ENCODE results near the gene DHX15. TPM values are rescaled to one million over a fixed set of nuclear protein-coding genes. Genes with fewer than 3 reads are reported as not detected.
A peak's percentile ranks its signal among the peaks of the same experiment; 100 is the strongest.

DHX15 gene
- total and polyA plus RNA-seq, 2 of the 13 experiments (the other 11 are each of a cell fraction or from before 2014, with no cell fraction given) = 92.9 to 165 TPM

- peak; percentile 91 for TF ChIP-seq ZFX (CRISPR knock-in tag; IDR thresholded peaks at IDR 0.05; ENCODE audit: low read depth)
- peak; percentile 83 to 85 for TF ChIP-seq POLR2A (IDR thresholded peaks at IDR 0.05; ENCODE audit: insufficient read depth in 1 of 2, low read depth in 2 of 2, low read length in 2 of 2)
- TF ChIP-seq HHEX (CRISPR knock-in tag; IDR thresholded peaks at IDR 0.05) = no peak
- peak; percentile 43; the same call in 1 of the 2 replicates for TF ChIP-seq ATF7-NPFF (CRISPR knock-in tag; IDR thresholded peaks at IDR 0.05; ENCODE audit: low read depth)
- no peak for TF ChIP-seq ZNF709 (CRISPR knock-in tag; IDR thresholded peaks at IDR 0.05)
- peak; percentile 78; the same call in 2 of the 3 replicates for TF ChIP-seq MXI1 (IDR thresholded peaks at IDR 0.05; ENCODE audit: borderline replicate concordance, low read depth, low read length)
- TF ChIP-seq GTF2F1 (IDR thresholded peaks at IDR 0.05; ENCODE audit: low read length) = 0 out of 2 replicates have a peak, but pooled peaks have one; percentile 37
- TF ChIP-seq RFX5 (IDR thresholded peaks at IDR 0.05; ENCODE audit: low read depth, low read length) = peak; percentile 23; the same call in 1 of the 2 replicates
- TF ChIP-seq SMYD3 (CRISPR knock-in tag; IDR thresholded peaks at IDR 0.05) = peak; percentile 73
- peak; percentile 85 for TF ChIP-seq MXD1 (CRISPR knock-in tag; IDR thresholded peaks at IDR 0.05)
- TF ChIP-seq HES4 (CRISPR knock-in tag; IDR thresholded peaks at IDR 0.05; ENCODE audit: borderline replicate concordance) = peak; percentile 53; the same call in 1 of the 2 replicates
- TF ChIP-seq IKZF4 (CRISPR knock-in tag; IDR thresholded peaks at IDR 0.05; ENCODE audit: borderline replicate concordance, low read depth, not compliant biosample characterization) = peak; percentile 76
- TF ChIP-seq, protein P1, sequence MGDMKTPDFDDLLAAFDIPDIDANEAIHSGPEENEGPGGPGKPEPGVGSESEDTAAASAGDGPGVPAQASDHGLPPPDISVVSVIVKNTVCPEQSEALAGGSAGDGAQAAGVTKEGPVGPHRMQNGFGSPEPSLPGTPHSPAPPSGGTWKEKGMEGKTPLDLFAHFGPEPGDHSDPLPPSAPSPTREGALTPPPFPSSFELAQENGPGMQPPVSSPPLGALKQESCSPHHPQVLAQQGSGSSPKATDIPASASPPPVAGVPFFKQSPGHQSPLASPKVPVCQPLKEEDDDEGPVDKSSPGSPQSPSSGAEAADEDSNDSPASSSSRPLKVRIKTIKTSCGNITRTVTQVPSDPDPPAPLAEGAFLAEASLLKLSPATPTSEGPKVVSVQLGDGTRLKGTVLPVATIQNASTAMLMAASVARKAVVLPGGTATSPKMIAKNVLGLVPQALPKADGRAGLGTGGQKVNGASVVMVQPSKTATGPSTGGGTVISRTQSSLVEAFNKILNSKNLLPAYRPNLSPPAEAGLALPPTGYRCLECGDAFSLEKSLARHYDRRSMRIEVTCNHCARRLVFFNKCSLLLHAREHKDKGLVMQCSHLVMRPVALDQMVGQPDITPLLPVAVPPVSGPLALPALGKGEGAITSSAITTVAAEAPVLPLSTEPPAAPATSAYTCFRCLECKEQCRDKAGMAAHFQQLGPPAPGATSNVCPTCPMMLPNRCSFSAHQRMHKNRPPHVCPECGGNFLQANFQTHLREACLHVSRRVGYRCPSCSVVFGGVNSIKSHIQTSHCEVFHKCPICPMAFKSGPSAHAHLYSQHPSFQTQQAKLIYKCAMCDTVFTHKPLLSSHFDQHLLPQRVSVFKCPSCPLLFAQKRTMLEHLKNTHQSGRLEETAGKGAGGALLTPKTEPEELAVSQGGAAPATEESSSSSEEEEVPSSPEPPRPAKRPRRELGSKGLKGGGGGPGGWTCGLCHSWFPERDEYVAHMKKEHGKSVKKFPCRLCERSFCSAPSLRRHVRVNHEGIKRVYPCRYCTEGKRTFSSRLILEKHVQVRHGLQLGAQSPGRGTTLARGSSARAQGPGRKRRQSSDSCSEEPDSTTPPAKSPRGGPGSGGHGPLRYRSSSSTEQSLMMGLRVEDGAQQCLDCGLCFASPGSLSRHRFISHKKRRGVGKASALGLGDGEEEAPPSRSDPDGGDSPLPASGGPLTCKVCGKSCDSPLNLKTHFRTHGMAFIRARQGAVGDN (CRISPR knock-in tag; IDR thresholded peaks at IDR 0.05) = peak; percentile 90
- 0 out of 2 replicates have a peak, but pooled peaks have one; percentile 9 for TF ChIP-seq MEF2D (CRISPR knock-in tag; IDR thresholded peaks at IDR 0.05)
- 0 out of 2 replicates have a peak, but pooled peaks have one; percentile 8 for TF ChIP-seq THRA (CRISPR knock-in tag; IDR thresholded peaks at IDR 0.05; ENCODE audit: borderline replicate concordance)
- TF ChIP-seq ZBTB7A (CRISPR knock-in tag; IDR thresholded peaks at IDR 0.05) = peak; percentile 78
These were observed at the start of gene DHX15 (continued) for GRCh38 chr4:24584211-24584850.

Data from HepG2 (cell line).